ENCODE measurements around the gene NFU1. TPM values are rescaled to one million over a fixed set of nuclear protein-coding genes. Genes with fewer than 3 reads are reported as not detected.

Gene NFU1
- total and polyA plus RNA-seq, 2 experiments from 2014 or later: 39.9 to 102 TPM

DNA sequence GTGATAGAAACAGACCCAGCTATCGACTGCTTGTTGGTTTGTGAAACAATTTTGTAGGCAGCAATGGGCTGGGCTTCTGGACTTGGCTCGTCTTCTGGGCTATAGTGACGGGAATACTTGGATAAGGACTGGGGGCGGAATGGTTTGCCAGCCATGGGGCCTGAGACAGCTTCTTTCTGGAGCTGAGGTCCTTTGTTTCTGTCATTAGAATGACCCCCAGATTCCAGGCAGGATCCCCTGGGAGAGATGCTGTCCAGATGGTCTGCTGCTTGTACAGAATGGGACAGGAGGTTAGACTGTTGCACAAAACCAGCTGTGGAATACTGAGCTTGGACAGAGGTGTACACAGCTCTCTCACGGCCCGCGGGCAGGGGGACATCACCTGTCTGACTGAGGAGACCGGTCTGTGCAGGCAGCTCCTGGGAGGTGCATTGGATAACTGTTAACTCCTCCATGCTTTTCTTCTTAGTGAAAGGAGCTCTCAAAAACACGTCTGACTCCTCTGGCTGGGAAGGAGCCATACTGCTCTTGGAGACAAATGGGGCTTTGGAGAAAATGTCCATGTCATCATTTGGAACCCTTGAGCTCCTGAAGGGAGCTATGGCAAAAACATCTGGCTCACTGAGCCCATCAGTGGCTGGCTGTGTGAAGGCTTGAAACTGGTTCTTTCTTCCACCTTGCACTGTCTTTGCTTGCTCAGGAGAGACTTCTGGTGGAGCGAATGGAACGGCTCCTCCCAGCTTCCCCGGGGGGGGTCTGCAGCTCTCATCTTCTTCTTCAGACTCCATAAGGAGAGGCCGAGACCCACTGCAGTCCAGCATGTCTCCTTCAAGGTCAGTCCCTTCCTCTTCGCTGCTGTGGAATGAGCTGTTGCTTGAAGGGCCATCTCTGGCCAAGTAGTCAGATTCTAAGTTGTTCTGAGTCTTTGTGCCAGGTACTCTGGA, 28.6 kb upstream of the NFU1 start:
- H2AFZ ChIP-seq: no peak overlapping the region
- H3K4me3 Mint-ChIP-seq: no peak overlapping the region
- no peak overlapping the region for H3K4me2 ChIP-seq
- H3K79me2 ChIP-seq (replicated peaks; ENCODE audit: insufficient read depth): no peaks in the 10 kb centered on the region
- no peak overlapping the region for H3K27ac ChIP-seq (ENCODE audit: low read depth)
- no peak for ATAC-seq
- no peaks in the 10 kb centered on the region for H3K9me3 Mint-ChIP-seq
- no peak for TF ChIP-seq STAT1 (IDR thresholded peaks at IDR 0.05; ENCODE audit: unreplicated experiment)
- no peak for TF ChIP-seq JUNB (IDR thresholded peaks at IDR 0.05; ENCODE audit: unreplicated experiment)
- TF ChIP-seq EZH2phosphoT487 (IDR thresholded peaks at IDR 0.05; ENCODE audit: unreplicated experiment): no peak
- no peak for TF ChIP-seq ZNF331 (CRISPR knock-in tag; IDR thresholded peaks at IDR 0.05; ENCODE audit: low read depth)
- TF ChIP-seq, protein P1, sequence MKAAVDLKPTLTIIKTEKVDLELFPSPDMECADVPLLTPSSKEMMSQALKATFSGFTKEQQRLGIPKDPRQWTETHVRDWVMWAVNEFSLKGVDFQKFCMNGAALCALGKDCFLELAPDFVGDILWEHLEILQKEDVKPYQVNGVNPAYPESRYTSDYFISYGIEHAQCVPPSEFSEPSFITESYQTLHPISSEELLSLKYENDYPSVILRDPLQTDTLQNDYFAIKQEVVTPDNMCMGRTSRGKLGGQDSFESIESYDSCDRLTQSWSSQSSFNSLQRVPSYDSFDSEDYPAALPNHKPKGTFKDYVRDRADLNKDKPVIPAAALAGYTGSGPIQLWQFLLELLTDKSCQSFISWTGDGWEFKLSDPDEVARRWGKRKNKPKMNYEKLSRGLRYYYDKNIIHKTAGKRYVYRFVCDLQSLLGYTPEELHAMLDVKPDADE (IDR thresholded peaks at IDR 0.05): no peak
- no peak for TF ChIP-seq ZNF114 (CRISPR knock-in tag; IDR thresholded peaks at IDR 0.05)
- TF ChIP-seq, protein P2, sequence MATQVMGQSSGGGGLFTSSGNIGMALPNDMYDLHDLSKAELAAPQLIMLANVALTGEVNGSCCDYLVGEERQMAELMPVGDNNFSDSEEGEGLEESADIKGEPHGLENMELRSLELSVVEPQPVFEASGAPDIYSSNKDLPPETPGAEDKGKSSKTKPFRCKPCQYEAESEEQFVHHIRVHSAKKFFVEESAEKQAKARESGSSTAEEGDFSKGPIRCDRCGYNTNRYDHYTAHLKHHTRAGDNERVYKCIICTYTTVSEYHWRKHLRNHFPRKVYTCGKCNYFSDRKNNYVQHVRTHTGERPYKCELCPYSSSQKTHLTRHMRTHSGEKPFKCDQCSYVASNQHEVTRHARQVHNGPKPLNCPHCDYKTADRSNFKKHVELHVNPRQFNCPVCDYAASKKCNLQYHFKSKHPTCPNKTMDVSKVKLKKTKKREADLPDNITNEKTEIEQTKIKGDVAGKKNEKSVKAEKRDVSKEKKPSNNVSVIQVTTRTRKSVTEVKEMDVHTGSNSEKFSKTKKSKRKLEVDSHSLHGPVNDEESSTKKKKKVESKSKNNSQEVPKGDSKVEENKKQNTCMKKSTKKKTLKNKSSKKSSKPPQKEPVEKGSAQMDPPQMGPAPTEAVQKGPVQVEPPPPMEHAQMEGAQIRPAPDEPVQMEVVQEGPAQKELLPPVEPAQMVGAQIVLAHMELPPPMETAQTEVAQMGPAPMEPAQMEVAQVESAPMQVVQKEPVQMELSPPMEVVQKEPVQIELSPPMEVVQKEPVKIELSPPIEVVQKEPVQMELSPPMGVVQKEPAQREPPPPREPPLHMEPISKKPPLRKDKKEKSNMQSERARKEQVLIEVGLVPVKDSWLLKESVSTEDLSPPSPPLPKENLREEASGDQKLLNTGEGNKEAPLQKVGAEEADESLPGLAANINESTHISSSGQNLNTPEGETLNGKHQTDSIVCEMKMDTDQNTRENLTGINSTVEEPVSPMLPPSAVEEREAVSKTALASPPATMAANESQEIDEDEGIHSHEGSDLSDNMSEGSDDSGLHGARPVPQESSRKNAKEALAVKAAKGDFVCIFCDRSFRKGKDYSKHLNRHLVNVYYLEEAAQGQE (IDR thresholded peaks at IDR 0.05; ENCODE audit: unreplicated experiment): no peak
- no peak for TF ChIP-seq CREB1 (CRISPR knock-in tag; IDR thresholded peaks at IDR 0.05; ENCODE audit: low read depth)
- TF ChIP-seq EZH2 (IDR thresholded peaks at IDR 0.05; ENCODE audit: low read depth, unreplicated experiment): no peak
- TF ChIP-seq NANOG (IDR thresholded peaks at IDR 0.05; ENCODE audit: borderline replicate concordance): no peak
- no peak for TF ChIP-seq CTCF (conservative IDR thresholded peaks at IDR 0.05; ENCODE audit: low read depth in 2 of 2)
- no peak overlapping the region for H3K4me3 ChIP-seq
- H3K27ac Mint-ChIP-seq: no peak overlapping the region; the same call in 1 of the 2 replicates
- H3K27me3 ChIP-seq (ENCODE audit: insufficient read depth): no peaks in the 10 kb centered on the region
- H4K20me1 ChIP-seq (replicated peaks; ENCODE audit: insufficient read depth): no peaks in the 10 kb centered on the region
- DNase-seq (ENCODE audit: low spot score): no peak
- peaks cover 2% of the 10 kb centered on the region for H3K27me3 Mint-ChIP-seq (ENCODE audit: insufficient read depth, low read depth, poor library complexity)
- H3K36me3 Mint-ChIP-seq (ENCODE audit: low read depth): peaks cover 4% of the 10 kb centered on the region; the same call in 2 of the 3 replicates
- H3K9me2 ChIP-seq (ENCODE audit: insufficient read depth): no peaks in the 10 kb centered on the region
- no peaks in the 10 kb centered on the region for H3K36me3 ChIP-seq (ENCODE audit: insufficient read depth)
- no peaks in the 10 kb centered on the region for H3K4me1 ChIP-seq (ENCODE audit: insufficient read depth)
- H3F3A ChIP-seq (replicated peaks; ENCODE audit: low read depth): no peaks in the 10 kb centered on the region
- peaks cover 14% of the 10 kb centered on the region; the same call in 2 of the 3 replicates for H3K4me1 Mint-ChIP-seq

All from GM23338 (cell line).